ENCODE results near the gene SUMO2. TPM values are rescaled to one million over a fixed set of nuclear protein-coding genes. Genes with fewer than 3 reads are reported as not detected.

Gene SUMO2
- total RNA-seq, result 23.9 TPM

DNA sequence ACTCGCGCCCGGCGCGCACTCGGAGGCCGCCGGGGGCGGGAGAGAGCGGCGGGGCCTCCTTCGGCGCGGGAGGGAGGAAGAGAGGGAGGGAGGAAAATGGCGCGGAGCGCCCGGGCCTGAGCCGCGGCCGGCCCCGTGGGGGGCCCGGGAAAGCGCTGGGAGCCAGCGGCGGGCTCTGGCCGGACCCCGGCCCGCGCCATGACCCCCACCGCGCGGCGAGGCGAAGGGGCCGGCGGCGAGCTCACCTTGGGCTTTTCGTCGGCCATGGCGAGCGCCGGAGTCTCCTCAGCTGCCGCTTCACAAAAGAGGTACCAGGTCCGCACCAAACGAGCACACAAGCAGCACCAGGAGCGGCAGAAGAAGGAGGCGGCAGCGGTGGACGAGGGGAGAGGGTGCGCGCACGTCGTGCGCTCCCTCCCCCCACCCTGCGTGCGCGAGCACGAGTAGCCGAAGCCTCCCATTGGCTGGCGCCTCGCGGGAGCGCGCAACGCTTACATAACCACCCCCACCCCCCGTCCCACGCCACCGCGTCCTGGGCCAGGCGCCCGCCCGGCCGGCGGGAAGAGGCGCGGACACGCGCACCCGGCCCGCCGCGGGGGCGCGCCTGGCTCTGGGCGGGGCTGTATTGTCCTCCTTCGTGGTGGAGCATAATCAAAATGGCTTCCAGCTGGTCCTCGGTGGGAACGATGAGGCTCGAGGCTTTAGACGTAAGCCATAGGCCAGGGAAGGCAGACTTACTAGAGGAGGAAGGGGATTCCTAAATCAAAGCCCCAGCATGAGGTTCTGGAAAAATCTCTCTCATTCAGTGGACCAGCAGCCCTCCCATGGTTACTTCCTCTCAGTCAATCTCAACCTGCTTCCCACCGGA is at the start of gene SUMO2:
TSS of gene SUMO2 (minus strand) at position 391 of the 868 bp plus-strand sequence. CDS start at position 266, 125 bp downstream.
- no peaks in the 10 kb centered on the region for H3K9me3 ChIP-seq
- DNase-seq (ENCODE audit: low spot score in 2 of 2), result peak; percentile 70 to 97
- H3K4me1 ChIP-seq, result peaks cover 6 to 18% of the 10 kb centered on the region in 2 donors
- no peaks in the 10 kb centered on the region for H3K27me3 ChIP-seq
- intact Hi-C loops (cut with DNase I), result loop anchor here (1.0 to 5.0 kb wide), 3 partner anchors 22 to 151 kb away; partner anchors contain the start of genes JPT1 and NUP85
- peak within 1 kb of the TSS; percentile 94 to 100 for H3K27ac ChIP-seq
- TF ChIP-seq, protein P1, sequence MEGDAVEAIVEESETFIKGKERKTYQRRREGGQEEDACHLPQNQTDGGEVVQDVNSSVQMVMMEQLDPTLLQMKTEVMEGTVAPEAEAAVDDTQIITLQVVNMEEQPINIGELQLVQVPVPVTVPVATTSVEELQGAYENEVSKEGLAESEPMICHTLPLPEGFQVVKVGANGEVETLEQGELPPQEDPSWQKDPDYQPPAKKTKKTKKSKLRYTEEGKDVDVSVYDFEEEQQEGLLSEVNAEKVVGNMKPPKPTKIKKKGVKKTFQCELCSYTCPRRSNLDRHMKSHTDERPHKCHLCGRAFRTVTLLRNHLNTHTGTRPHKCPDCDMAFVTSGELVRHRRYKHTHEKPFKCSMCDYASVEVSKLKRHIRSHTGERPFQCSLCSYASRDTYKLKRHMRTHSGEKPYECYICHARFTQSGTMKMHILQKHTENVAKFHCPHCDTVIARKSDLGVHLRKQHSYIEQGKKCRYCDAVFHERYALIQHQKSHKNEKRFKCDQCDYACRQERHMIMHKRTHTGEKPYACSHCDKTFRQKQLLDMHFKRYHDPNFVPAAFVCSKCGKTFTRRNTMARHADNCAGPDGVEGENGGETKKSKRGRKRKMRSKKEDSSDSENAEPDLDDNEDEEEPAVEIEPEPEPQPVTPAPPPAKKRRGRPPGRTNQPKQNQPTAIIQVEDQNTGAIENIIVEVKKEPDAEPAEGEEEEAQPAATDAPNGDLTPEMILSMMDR (IDR thresholded peaks at IDR 0.05), result peak in 2 of 3 experiments; percentile 43 to 45
- peaks cover 16% of the 10 kb centered on the region in 2 donors for H3K36me3 ChIP-seq
- H3K4me3 ChIP-seq, result peak within 1 kb of the TSS; percentile 80 to 97

DNA sequence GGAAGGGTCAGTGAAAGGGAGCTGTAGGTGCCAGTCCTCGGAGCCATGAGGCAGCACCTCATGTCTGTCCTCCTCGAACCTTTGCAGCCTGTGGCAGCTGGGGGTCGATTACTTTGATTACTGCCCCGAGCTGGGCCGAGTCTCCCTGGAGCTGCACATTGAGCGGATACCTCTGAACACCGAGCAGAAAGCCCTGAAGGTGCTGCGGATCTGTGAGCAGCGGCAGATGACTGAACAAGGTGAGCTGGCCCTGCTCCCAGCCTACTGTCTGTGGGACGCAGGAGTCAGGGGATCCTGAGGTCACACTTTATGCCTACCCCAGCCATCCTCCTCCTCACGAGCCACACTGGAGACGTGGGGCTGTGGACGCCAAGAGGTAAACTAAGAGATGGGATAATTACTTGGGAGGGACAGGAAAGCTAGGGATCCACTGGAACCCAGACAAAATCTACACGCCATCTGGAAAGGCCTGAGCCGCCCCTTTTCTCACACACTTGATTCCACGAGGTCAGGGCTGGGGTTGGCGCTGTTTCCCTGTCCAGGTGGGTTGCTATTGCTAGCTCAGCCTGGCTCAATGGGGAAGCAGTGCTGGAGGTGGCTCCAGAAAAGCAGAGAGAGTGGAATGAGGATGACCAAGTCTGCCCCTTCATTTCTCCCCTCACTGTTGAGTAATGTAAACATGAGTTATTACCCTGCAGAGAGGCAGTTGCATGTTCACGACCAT is 49.1 kb upstream of the SUMO2 start:
- H3K4me3 ChIP-seq, result no peak overlapping the region
- no peak overlapping the region for H3K27ac ChIP-seq
- H3K27me3 ChIP-seq, result no peaks in the 10 kb centered on the region
- no peak for DNase-seq (ENCODE audit: low spot score in 2 of 2)
- H3K36me3 ChIP-seq, result peaks cover 70 to 76% of the 10 kb centered on the region in 2 donors
- TF ChIP-seq, protein P1 (IDR thresholded peaks at IDR 0.05), result no peak
- intact Hi-C loops (cut with DNase I), result no loop called here
- H3K4me1 ChIP-seq, result no peaks in the 10 kb centered on the region
- H3K9me3 ChIP-seq, result no peaks in the 10 kb centered on the region

DNA sequence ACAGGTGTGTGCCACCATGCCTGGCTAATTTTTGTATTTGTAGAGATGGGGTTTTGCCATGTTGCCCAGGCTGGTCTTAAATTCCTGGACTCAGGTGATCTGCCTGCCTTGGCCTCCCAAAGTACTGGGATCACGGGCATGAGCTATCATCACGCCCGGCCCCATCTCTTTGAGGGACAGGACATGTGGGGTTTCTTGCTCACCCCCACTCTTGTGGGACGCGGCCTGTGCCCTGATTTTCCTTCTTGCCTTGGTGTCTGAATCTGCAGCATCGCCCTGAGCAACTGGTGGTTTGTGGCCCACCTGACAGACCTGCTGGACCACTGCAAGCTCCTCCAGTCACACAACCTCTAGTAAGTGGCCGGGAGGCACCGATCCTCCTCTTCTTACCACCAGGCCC is 48.3 kb upstream of the SUMO2 start:
- no peak overlapping the region for H3K27ac ChIP-seq
- DNase-seq (ENCODE audit: low spot score in 2 of 2), result no peak
- H3K27me3 ChIP-seq, result no peaks in the 10 kb centered on the region
- intact Hi-C loops (cut with DNase I), result no loop called here
- peaks cover 75 to 76% of the 10 kb centered on the region in 2 donors for H3K36me3 ChIP-seq
- H3K4me1 ChIP-seq, result no peaks in the 10 kb centered on the region
- no peaks in the 10 kb centered on the region for H3K9me3 ChIP-seq
- TF ChIP-seq, protein P1 (IDR thresholded peaks at IDR 0.05), result no peak
- no peak overlapping the region for H3K4me3 ChIP-seq

DNA sequence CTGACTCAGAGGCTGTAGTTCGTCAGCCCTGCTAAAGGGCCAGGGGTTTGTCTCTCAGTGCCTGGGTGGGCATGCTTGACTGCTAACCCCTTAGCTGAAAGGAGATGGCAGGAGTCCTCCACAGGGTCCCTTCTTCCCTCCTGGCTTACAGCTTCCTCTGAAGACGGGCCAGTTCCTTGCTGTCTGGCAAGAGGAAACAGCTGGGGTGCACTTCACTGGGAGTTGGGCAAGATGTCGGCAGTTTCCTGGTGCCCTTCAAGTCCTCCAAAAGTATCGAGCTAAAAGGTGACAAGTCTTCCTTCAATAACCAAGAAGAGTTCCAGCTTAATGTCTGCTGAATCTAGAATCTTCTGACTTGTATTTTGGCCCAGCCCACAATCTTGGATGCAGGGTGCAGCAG is 46.1 kb upstream of the SUMO2 start:
- Histone ChIP-seq H3K4me3 (no peak overlapping the region), H3K36me3 (peaks cover 67 to 78% of the 10 kb centered on the region in 2 donors), H3K4me1 (no peaks in the 10 kb centered on the region), H3K27ac (peak overlapping the region in 1 of 2 donors; percentile 19), H3K27me3 (no peaks in the 10 kb centered on the region), H3K9me3 (no peaks in the 10 kb centered on the region)
- no peak for DNase-seq (ENCODE audit: low spot score in 2 of 2)
- TF ChIP-seq, protein P1 (IDR thresholded peaks at IDR 0.05), result no peak
- intact Hi-C loops (cut with DNase I), result no loop called here

DNA sequence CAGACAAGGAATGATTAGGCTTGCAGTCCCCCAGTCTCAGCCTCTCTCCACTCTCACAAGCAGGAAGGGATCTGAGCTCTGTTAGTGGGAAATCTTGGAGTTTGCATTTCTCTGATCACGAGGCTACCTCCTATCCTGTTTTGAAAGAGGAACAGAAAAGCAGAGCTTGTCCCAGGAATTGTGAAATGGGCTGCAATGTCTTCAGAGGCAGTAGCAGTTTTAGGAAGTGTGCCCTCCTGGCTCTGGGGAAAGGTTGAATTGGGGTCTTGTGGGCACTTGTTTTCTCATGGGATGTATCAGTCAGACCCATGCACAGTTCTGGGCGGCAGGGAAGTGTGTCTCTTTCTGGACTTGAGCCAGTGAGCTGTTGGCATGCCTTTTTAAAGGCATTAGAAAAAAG is 45.5 kb upstream of the SUMO2 start:
- no peak overlapping the region for H3K4me3 ChIP-seq
- no peak for DNase-seq (ENCODE audit: low spot score in 2 of 2)
- peak overlapping the region in 1 of 2 donors; percentile 19 for H3K27ac ChIP-seq
- no peaks in the 10 kb centered on the region for H3K27me3 ChIP-seq
- intact Hi-C loops (cut with DNase I), result no loop called here
- peaks cover 65 to 79% of the 10 kb centered on the region in 2 donors for H3K36me3 ChIP-seq
- no peaks in the 10 kb centered on the region for H3K9me3 ChIP-seq
- TF ChIP-seq, protein P1 (IDR thresholded peaks at IDR 0.05), result no peak
- no peaks in the 10 kb centered on the region for H3K4me1 ChIP-seq
